Measurements from ENCODE around the gene CCDC136. TPM values are rescaled to one million over a fixed set of nuclear protein-coding genes. Genes with fewer than 3 reads are reported as not detected.

Gene CCDC136
- total RNA-seq, 1 experiment from 2014 or later: 31.1 TPM

GRCh38 chr7:128849156-128849515 lies 57.4 kb downstream of the CCDC136 start:
- Mint-ChIP-seq H3K4me3 (no peak overlapping the region), H3K36me3 (ENCODE audit: insufficient read depth in 1 of 3, low read depth in 3 of 3) (peaks cover 0 to 7% (median 0%) of the 10 kb centered on the region in 3 experiments; a peak in 1 of 7 replicates), H3K27ac (no peak overlapping the region), H3K4me1 (no peaks in the 10 kb centered on the region), H3K9me3 (no peaks in the 10 kb centered on the region), H3K27me3 (ENCODE audit: low read depth) (no peaks in the 10 kb centered on the region)
- Histone ChIP-seq H2AFZ (ENCODE audit: low read length) (no peak overlapping the region), H3K4me2 (ENCODE audit: insufficient read depth, insufficient read length, low read length) (no peak overlapping the region), H3K9ac (ENCODE audit: extremely low read depth, insufficient read length, low read length) (no peak overlapping the region), H2BK120ac (ENCODE audit: low read depth, low read length, poor library complexity, severe bottlenecking) (no peak overlapping the region), H4K91ac (ENCODE audit: insufficient read length, low read depth, low read length) (no peak overlapping the region), H3K4me1 (ENCODE audit: insufficient read depth, low read length) (no peaks in the 10 kb centered on the region), H3K27ac (ENCODE audit: insufficient read length, low read depth, low read length) (no peak overlapping the region), H3K79me1 (ENCODE audit: insufficient read depth, low read depth, low read length, poor library complexity, severe bottlenecking) (no peaks in the 10 kb centered on the region), H3K14ac (ENCODE audit: insufficient read depth, low read length) (no peak overlapping the region; the same call in 1 of the 2 replicates), H3K4ac (ENCODE audit: low read depth, low read length) (no peak overlapping the region), H2BK12ac (ENCODE audit: insufficient read length, low read depth, low read length) (no peak overlapping the region), H3K9me3 (ENCODE audit: control insufficient read depth, low read depth, low read length) (no peaks in the 10 kb centered on the region), H3K56ac (ENCODE audit: insufficient read length, low read depth, low read length) (no peak overlapping the region), H4K20me1 (ENCODE audit: control insufficient read depth, insufficient read depth, insufficient read length) (no peaks in the 10 kb centered on the region), H2AK5ac (ENCODE audit: insufficient read length, low read length) (no peak overlapping the region), H3K79me2 (ENCODE audit: insufficient read depth, low read length) (no peaks in the 10 kb centered on the region), H3K18ac (ENCODE audit: insufficient read length, low read depth, low read length) (no peak overlapping the region), H2BK5ac (ENCODE audit: insufficient read length, low read length) (no peak overlapping the region), H3K23ac (ENCODE audit: insufficient read length, low read depth, low read length) (no peak overlapping the region), H4K8ac (replicated peaks; ENCODE audit: insufficient read length, low read depth, low read length) (no peak overlapping the region), H4K5ac (ENCODE audit: insufficient read length, low read depth, low read length) (no peak overlapping the region), H3T11ph (ENCODE audit: low read length) (no peak overlapping the region), H2BK15ac (ENCODE audit: low read depth, low read length) (no peak overlapping the region), H3K27me3 (ENCODE audit: insufficient read depth, low read length) (no peaks in the 10 kb centered on the region), H3K23me2 (ENCODE audit: insufficient read length, low read depth, low read length, poor library complexity, severe bottlenecking) (no peaks in the 10 kb centered on the region), H2BK20ac (ENCODE audit: low read depth, low read length, poor library complexity, severe bottlenecking) (no peak overlapping the region)
- TF ChIP-seq CTCF (conservative IDR thresholded peaks at IDR 0.05): no peak
- WGBS (ENCODE audit: extremely low coverage, insufficient read length, low lambda C conversion rate): no CpG with 5 or more reads among the region's 16 CpGs
- DNase-seq: no peak
